C4-2B (cell line): ENCODE results near the gene SPARCL1.

Experiments used
- H3K27ac ChIP-seq: fragments of 450-650 bp; 2 replicates; pipeline ENCODE4 v1.5.1; 2017
- CTCF ChIP-seq: fragments of 450-650 bp; conservative IDR thresholded peaks from 2 replicates; pipeline ENCODE4 v1.5.1; 2017; ENCODE audit warnings: mild to moderate bottlenecking
- ZFX ChIP-seq: fragments of 450-650 bp; IDR thresholded peaks from 2 replicates; pipeline ENCODE4 v1.6.1; 2017

Gene SPARCL1

DNA sequence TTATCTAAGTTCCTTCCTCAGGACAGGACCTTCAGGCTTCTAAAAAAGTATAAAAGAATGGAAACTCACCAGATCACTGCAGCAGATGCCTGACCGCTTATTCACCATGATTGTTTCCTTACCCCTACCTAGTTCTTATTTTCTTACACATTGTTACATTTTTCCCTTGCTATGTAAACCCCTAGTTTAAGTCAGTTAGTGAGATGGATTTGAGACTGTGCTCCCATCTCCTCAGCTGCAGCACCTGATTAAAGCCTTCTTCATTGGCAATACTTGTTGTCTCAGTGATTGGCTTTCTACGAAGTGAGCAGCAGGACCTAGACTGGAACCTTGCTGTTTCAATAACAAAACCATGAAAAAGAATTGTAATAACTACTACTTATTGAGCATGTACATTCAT is 4.7 kb downstream of the SPARCL1 start:
- H3K27ac ChIP-seq = no peak overlapping the region
- no peak for TF ChIP-seq CTCF
- TF ChIP-seq ZFX = no peak

DNA sequence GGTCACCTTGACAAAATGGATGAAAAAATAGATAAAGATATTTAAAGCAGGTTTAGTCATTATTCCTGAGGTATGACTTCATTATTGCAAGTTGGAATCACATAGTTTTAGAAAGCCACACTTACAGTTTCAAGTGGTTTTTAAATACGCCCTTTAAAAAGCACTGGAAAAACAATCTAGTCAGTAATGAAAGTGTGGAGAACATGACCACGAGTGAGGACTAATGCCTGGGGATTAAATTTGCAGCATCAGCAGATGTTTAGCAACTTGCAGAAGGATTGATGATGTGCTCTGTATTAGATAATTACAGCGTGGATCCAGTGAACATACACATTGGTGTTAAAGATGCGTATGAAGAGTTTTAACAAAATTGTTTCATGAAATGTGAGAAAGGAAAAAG is 5.9 kb downstream of the SPARCL1 start:
- peak overlapping the region; percentile 97 for H3K27ac ChIP-seq
- TF ChIP-seq CTCF (no peak), ZFX (no peak)

GRCh38 chr4:87521757-87522374 is 7.3 kb downstream of the SPARCL1 start:
- H3K27ac ChIP-seq = peak overlapping the region; percentile 97
- no peak for TF ChIP-seq ZFX
- no peak for TF ChIP-seq CTCF

- TF ChIP-seq ZFX = no peak
- no peak for TF ChIP-seq CTCF
- peak overlapping the region; percentile 83; the same call in 1 of the 2 replicates for H3K27ac ChIP-seq
These were observed 7.9 kb downstream of the SPARCL1 start for GRCh38 chr4:87521319-87521718.

GRCh38 chr4:87517621-87518020 is 11.6 kb downstream of the SPARCL1 start:
- TF ChIP-seq CTCF (no peak), ZFX (no peak)
- H3K27ac ChIP-seq = no peak overlapping the region

DNA sequence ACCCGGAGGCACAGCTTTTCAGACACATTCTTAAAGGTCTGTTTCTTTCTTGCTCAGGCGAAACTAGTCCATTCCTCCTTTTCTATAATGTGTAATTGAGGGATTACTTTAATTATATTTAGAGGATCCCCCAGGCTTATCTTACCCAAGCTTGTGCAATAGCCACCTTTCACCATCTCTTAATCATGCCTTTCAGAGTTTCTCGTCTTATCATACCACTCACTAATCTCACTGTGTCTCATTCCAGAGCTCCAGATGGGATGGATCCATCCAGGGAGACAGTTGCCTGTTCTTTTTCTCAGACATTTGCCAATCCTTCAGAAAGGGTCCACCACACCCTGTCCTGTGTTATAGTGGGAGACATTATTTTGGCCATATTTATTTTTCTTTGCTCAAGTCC is 12.5 kb downstream of the SPARCL1 start:
- H3K27ac ChIP-seq = no peak overlapping the region
- TF ChIP-seq CTCF (no peak), ZFX (no peak)

- TF ChIP-seq ZFX = no peak
- TF ChIP-seq CTCF = no peak
These were observed 16.8 kb downstream of the SPARCL1 start for GRCh38 chr4:87512400-87512799.

More at GRCh38 chr4:87512400-87512799, 16.8 kb downstream of the SPARCL1 start:
- no peak overlapping the region for H3K27ac ChIP-seq
